Kidney (tissue), 14 donors: ENCODE results near the gene SNX9. TPM values are rescaled to one million over a fixed set of nuclear protein-coding genes. Genes with fewer than 3 reads are reported as not detected.

Experiments used
- DNase-seq, 5 donors: peaks; one replicate each; pipeline ENCODE4 v3.0.0-alpha.2; 2013 to 2020
- FAIRE-seq: peaks from 2 replicates; lab custom pipeline; 2012; peaks lifted over from hg19 to GRCh38; lab: Jason Lieb, UNC
- H3K27ac ChIP-seq, 2 donors: one replicate each; pipeline ENCODE4 v1.7.0; 2013; ENCODE audit warnings: low read depth in 2 of 2, low read length in 2 of 2, inconsistent platforms in 1 of 2
- H3K27me3 ChIP-seq: one replicate; pipeline ENCODE4 v1.7.1; 2013; ENCODE audit warnings: low read length, inconsistent platforms; ENCODE audit not compliant: control insufficient read depth, insufficient read depth
- H3K36me3 ChIP-seq, 3 donors: one replicate each; pipeline versions ENCODE4 v1.7.0 to v1.7.1; 2013; ENCODE audit warnings: low read length in 3 of 3, control low read depth in 1 of 3, inconsistent platforms in 1 of 3; ENCODE audit not compliant: insufficient read depth in 3 of 3, control insufficient read depth in 2 of 3
- H3K4me1 ChIP-seq, 3 donors: one replicate each; pipeline versions ENCODE4 v1.7.0 to v1.7.1; 2013; ENCODE audit warnings: low read length in 3 of 3, inconsistent platforms in 1 of 3, low read depth in 1 of 3; ENCODE audit not compliant: control insufficient read depth in 2 of 3, insufficient read depth in 2 of 3
- H3K4me3 ChIP-seq, 3 donors: one replicate each; pipeline versions ENCODE4 v1.7.0 to v1.8.1; 2013; ENCODE audit warnings: low read length in 3 of 3, control low read depth in 1 of 3, inconsistent platforms in 1 of 3
- H3K9ac ChIP-seq, 3 donors: one replicate each; pipeline versions ENCODE4 v1.7.0 to v1.7.1; 2013; ENCODE audit warnings: low read length in 3 of 3, control low read depth in 1 of 3, inconsistent platforms in 1 of 3
- H3K9me3 ChIP-seq, 3 donors: one replicate each; pipeline versions ENCODE4 v1.7.0 to v1.7.1; 2013; ENCODE audit warnings: low read length in 3 of 3, control low read depth in 1 of 3, inconsistent platforms in 1 of 3; ENCODE audit not compliant: control insufficient read depth in 2 of 3, insufficient read depth in 1 of 3
- intact Hi-C: fragments of 100-400 bp; cut with DNase I; formaldehyde crosslinking; loops from one replicate; pipeline ENCODE4 v1.11.1; 2022
- polyA plus RNA-seq: library from polyadenylated mRNA; stranded (reverse); fragments of 350-450 nt; fragmentation: Illumina TruSeq; extraction: RNeasy Lipid Tissue Mini Kit (QIAGEN cat#74804); gene quantifications from one replicate; pipeline ENCODE4 v1.2.3, GENCODE V29; 2014; ENCODE audit warnings: low read depth, low replicate concordance; ENCODE audit not compliant: insufficient read depth
- total RNA-seq: library from RNA; stranded (reverse); fragmentation: NEBNext Ultra II Directional; extraction: Animal tissue kit (Norgen Biotek cat#: 25700); gene quantifications from one replicate; pipeline ENCODE4 v1.2.1, GENCODE V29; 2021
- TF ChIP-seq, protein P1 (sequence below): IDR thresholded peaks from 3 replicates; pipeline ENCODE4 v1.5.1; 2012; ENCODE audit warnings: mild to moderate bottlenecking, moderate library complexity, borderline replicate concordance; ENCODE audit not compliant: insufficient read depth; ENCODE audit errors: extremely low read depth
- donor health status: control.
- donor health status: control.
- donor health status: control.
- donor health status: control.
- donor health status: control.
- donor health status: DM: yes; HTN: yes; CAD: no.
- donor health status: Normal renal cell carcinoma (clear cell type).

Gene SNX9
- total and polyA plus RNA-seq, 2 donors from 2014 or later = 25.2 to 49.3 TPM

DNA sequence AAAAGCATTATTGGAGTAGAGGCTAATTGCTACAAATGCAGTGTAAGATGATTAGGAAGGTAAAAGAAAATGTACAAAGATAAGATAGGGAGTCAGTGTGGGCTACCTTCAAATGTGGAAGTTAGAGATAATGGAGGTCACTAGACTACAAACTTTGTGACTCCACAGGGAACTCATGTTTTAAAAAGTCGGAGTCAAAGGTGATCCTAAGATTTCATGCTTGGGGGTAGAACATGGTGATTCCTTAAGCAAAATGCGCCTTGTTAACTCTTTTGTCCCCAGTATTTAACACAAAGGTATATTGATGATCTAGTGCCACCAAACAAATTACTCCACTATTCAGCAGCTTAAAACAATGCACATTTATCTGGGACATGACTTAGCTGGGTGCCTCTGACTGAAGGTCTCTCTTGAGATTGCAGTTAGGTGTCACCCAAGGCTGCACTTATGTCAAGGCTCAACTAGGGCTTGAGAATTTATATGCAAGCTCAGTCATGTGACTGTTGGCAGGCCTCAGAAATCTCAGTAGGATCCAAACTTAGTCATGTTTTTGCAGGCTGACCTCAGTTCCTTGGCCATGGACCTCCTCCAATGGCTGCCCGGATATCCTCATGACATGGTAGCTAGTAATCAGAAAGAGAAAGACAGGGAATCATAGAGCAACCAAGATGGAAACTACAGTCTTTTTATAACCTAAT, 11.4 kb upstream of the SNX9 start:
- H3K27me3 ChIP-seq = no peaks in the 10 kb centered on the region
- no peak overlapping the region for H3K4me3 ChIP-seq
- H3K4me1 ChIP-seq = no peaks in the 10 kb centered on the region
- no peaks in the 10 kb centered on the region for H3K9me3 ChIP-seq
- no peaks in the 10 kb centered on the region for H3K36me3 ChIP-seq
- DNase-seq (no peak), FAIRE-seq (no peak)
- intact Hi-C loops = no loop called here
- no peak overlapping the region for H3K27ac ChIP-seq
- H3K9ac ChIP-seq = no peak overlapping the region
- TF ChIP-seq, protein P1, sequence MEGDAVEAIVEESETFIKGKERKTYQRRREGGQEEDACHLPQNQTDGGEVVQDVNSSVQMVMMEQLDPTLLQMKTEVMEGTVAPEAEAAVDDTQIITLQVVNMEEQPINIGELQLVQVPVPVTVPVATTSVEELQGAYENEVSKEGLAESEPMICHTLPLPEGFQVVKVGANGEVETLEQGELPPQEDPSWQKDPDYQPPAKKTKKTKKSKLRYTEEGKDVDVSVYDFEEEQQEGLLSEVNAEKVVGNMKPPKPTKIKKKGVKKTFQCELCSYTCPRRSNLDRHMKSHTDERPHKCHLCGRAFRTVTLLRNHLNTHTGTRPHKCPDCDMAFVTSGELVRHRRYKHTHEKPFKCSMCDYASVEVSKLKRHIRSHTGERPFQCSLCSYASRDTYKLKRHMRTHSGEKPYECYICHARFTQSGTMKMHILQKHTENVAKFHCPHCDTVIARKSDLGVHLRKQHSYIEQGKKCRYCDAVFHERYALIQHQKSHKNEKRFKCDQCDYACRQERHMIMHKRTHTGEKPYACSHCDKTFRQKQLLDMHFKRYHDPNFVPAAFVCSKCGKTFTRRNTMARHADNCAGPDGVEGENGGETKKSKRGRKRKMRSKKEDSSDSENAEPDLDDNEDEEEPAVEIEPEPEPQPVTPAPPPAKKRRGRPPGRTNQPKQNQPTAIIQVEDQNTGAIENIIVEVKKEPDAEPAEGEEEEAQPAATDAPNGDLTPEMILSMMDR = no peak

DNA sequence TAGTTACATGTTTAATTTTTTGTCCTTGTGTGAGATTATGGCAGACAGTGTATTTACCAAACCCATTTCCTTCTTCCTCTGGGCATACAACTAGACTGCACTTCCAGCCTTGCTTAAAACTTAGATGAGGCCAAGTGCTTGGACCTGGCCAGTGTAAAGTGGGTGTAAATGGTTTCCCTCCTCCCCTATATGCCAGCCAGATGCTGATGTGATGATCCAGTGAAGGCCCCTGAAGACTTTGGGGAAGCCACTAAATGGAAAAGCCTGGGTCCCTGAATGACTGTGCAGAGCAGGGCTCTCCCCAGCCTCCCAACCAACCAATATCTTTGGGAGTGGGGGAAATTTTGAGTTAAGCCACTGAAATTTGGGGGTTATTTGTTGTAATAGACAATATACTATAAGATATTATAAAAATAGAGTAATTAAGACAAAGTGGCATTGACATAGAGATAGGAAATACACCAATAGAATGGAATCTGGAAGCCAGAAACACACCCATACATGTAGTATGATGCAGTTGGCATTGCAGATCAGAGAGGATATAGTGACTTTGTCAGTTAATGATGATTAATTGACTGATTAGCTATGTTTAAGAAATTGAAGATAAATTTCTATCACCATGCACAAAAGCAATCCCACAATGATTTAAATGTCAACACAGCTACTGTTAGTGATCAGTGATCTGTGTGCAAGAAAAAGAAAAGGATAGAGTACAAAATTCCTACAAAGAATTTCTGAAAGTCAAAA, 10.4 kb upstream of the SNX9 start:
- Histone ChIP-seq H3K36me3 (no peaks in the 10 kb centered on the region), H3K27me3 (no peaks in the 10 kb centered on the region), H3K4me3 (no peak overlapping the region), H3K27ac (no peak overlapping the region), H3K9me3 (no peaks in the 10 kb centered on the region), H3K4me1 (no peaks in the 10 kb centered on the region), H3K9ac (no peak overlapping the region)
- TF ChIP-seq, protein P1 = no peak
- intact Hi-C loops = no loop called here
- FAIRE-seq (no peak), DNase-seq (no peak)

DNA sequence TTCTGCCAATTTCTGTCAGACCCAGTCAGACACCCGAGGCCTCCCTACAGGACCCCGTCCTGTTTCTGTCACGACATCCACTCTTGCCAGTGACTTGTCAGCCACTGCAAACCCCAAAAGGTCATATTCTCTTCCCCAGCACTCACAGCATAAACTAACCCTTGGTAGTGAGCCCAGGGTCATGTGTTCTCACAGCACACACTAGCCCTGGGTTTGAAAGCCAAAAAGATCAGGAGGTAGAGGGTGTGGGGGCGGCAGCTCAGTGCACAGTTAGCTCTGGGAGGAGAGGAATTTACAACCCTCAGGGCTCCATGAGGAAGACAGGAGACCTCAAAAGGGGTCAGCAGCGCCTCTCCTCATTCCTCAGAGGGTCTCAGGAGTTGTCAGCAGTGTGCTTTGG, 9.9 kb upstream of the SNX9 start:
- H3K27ac ChIP-seq = no peak overlapping the region
- intact Hi-C loops = no loop called here
- DNase-seq (no peak), FAIRE-seq (no peak)
- no peaks in the 10 kb centered on the region for H3K36me3 ChIP-seq
- no peak overlapping the region for H3K4me3 ChIP-seq
- H3K9ac ChIP-seq = no peak overlapping the region
- no peaks in the 10 kb centered on the region for H3K9me3 ChIP-seq
- TF ChIP-seq, protein P1 = no peak
- no peaks in the 10 kb centered on the region for H3K27me3 ChIP-seq
- H3K4me1 ChIP-seq = no peaks in the 10 kb centered on the region
